ENCODE results near the gene HPN. TPM values are rescaled to one million over a fixed set of nuclear protein-coding genes. Genes with fewer than 3 reads are reported as not detected.

HPN gene
- total and polyA plus RNA-seq, 2 donors (not counting 3 experiments of a cell fraction or from before 2014, with no cell fraction given) = 0.10 TPM; not detected in 1

DNA sequence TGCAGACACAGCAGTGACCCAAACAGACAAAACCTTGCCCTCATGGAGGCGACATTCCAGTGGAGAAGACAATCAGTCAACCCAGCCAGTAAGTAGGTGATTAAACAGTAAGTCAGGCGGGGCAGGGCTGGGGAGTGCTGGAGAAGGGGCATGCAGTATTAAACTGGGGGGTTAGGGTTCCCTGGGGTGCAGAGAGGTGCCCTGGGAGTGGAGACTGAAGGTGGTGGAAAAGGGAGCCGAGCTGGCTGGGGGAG is 42.9 kb downstream of the HPN start:
- TF ChIP-seq MAX (IDR thresholded peaks at IDR 0.05; ENCODE audit: insufficient read depth, insufficient read length) (no peak), GATA2 (IDR thresholded peaks at IDR 0.05; ENCODE audit: insufficient read depth, insufficient read length, low read depth, low read length) (no peak), MYC (IDR thresholded peaks at IDR 0.05; ENCODE audit: low read depth, low read length) (no peak), CTCF (IDR thresholded peaks at IDR 0.05; ENCODE audit: extremely low read depth in 1 of 2, insufficient read depth in 1 of 2, low read depth in 1 of 2, low read length in 2 of 2) (no peak), POLR2A (IDR thresholded peaks at IDR 0.05; ENCODE audit: low read depth, low read length) (no peak), FOS (IDR thresholded peaks at IDR 0.05; ENCODE audit: borderline replicate concordance, insufficient read depth, low read length) (no peak), POLR2AphosphoS5 (IDR thresholded peaks at IDR 0.05; ENCODE audit: insufficient read depth, low read depth, low read length) (no peak), JUN (IDR thresholded peaks at IDR 0.05; ENCODE audit: borderline replicate concordance, insufficient read depth, insufficient read length, low read depth) (no peak), EZH2 (IDR thresholded peaks at IDR 0.05; ENCODE audit: borderline replicate concordance, low read depth, low read length, severe bottlenecking) (no peak)
- Histone ChIP-seq H3K4me2 (ENCODE audit: insufficient read depth, low read length) (no peak overlapping the region), H3K4me1 (ENCODE audit: control insufficient read depth, extremely low read depth, insufficient read depth, low read length) (no peaks in the 10 kb centered on the region), H3K27ac (ENCODE audit: insufficient read depth, low read depth, low read length) (no peak overlapping the region), H3K4me3 (replicated peaks in 1 of 3; ENCODE audit: insufficient read depth in 1 of 3, low read depth in 1 of 3, low read length in 3 of 3) (no peak overlapping the region), H4K20me1 (replicated peaks; ENCODE audit: control insufficient read depth, extremely low read depth, insufficient read depth, low read length) (no peaks in the 10 kb centered on the region), H3K9me1 (replicated peaks; ENCODE audit: control insufficient read depth, extremely low read depth, insufficient read depth, low read length) (no peaks in the 10 kb centered on the region), H3K9me3 (replicated peaks; ENCODE audit: control insufficient read depth, insufficient read depth, low read length) (no peaks in the 10 kb centered on the region), H3K9ac (replicated peaks; ENCODE audit: extremely low read depth, insufficient read depth, low read length) (no peak overlapping the region), H3K79me2 (ENCODE audit: control insufficient read depth, insufficient read depth, low read length) (no peaks in the 10 kb centered on the region), H3K27me3 (ENCODE audit: control insufficient read depth in 2 of 2, insufficient read depth in 2 of 2, low read length in 2 of 2) (peaks cover 0 to 2% of the 10 kb centered on the region in 2 experiments), H2AFZ (ENCODE audit: low read depth, low read length) (no peak overlapping the region), H3K36me3 (ENCODE audit: control insufficient read depth in 2 of 2, extremely low read depth in 1 of 2, insufficient read depth in 2 of 2, low read length in 2 of 2) (no peaks in the 10 kb centered on the region)
- BruUV-seq (replicated peaks) = no TSS peak
- intact Hi-C loops (cut with micrococcal nuclease) (no loop called here), dilution Hi-C loops (cut with MboI; ENCODE audit: extremely low pct_ligation_motif_present, low sequenced_read_pairs) (no loop called here)
- ChIA-PET CTCF (no interaction called here), POLR2A (no interaction called here)
- FAIRE-seq = no peak
- no peak for DNase-seq (ENCODE audit: low read depth, low spot score)
